ENCODE results near the gene IPO7. TPM values are rescaled to one million over a fixed set of nuclear protein-coding genes. Genes with fewer than 3 reads are reported as not detected.

Gene IPO7
- total RNA-seq, 1 experiment from 2014 or later: 273 TPM

DNA sequence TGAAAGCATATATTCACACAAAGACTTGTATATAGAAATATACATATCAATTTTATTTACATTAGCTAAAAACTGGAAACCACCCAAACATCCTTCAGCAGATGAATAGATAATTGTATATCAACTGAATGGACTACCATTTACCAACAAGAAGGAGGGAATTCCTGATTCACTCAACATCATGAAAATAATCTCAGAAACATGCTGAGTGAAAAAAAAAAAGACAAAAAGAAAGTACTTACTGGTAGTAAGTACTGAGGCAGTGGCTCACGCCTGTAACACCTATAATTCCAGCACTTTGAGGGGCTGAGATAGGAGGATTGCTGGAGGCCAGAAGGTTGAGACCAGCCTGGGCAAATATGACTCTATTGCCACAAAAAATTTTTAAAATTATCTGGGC is 7.4 kb upstream of the IPO7 start:
- Histone ChIP-seq H3K4me3 (ENCODE audit: low read depth in 2 of 2, low read length in 2 of 2) (no peak overlapping the region), H3K9me3 (ENCODE audit: control insufficient read depth, insufficient read depth, low read depth, low read length) (no peaks in the 10 kb centered on the region), H3K4me1 (ENCODE audit: control insufficient read depth, insufficient read depth, low read length) (0 out of 2 replicates have a peak, but pooled peaks cover 3% of the 10 kb centered on the region), H3K27me3 (ENCODE audit: control insufficient read depth, insufficient read depth, low read length) (no peaks in the 10 kb centered on the region), H3K36me3 (ENCODE audit: control insufficient read depth, insufficient read depth, low read length) (no peaks in the 10 kb centered on the region), H3K27ac (ENCODE audit: low read length) (no peak overlapping the region)
- no peak for TF ChIP-seq POLR2AphosphoS5 (IDR thresholded peaks at IDR 0.05; ENCODE audit: low read depth, low read length)
- TF ChIP-seq, protein P1, sequence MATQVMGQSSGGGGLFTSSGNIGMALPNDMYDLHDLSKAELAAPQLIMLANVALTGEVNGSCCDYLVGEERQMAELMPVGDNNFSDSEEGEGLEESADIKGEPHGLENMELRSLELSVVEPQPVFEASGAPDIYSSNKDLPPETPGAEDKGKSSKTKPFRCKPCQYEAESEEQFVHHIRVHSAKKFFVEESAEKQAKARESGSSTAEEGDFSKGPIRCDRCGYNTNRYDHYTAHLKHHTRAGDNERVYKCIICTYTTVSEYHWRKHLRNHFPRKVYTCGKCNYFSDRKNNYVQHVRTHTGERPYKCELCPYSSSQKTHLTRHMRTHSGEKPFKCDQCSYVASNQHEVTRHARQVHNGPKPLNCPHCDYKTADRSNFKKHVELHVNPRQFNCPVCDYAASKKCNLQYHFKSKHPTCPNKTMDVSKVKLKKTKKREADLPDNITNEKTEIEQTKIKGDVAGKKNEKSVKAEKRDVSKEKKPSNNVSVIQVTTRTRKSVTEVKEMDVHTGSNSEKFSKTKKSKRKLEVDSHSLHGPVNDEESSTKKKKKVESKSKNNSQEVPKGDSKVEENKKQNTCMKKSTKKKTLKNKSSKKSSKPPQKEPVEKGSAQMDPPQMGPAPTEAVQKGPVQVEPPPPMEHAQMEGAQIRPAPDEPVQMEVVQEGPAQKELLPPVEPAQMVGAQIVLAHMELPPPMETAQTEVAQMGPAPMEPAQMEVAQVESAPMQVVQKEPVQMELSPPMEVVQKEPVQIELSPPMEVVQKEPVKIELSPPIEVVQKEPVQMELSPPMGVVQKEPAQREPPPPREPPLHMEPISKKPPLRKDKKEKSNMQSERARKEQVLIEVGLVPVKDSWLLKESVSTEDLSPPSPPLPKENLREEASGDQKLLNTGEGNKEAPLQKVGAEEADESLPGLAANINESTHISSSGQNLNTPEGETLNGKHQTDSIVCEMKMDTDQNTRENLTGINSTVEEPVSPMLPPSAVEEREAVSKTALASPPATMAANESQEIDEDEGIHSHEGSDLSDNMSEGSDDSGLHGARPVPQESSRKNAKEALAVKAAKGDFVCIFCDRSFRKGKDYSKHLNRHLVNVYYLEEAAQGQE (IDR thresholded peaks at IDR 0.05; ENCODE audit: insufficient read depth in 1 of 2, low read depth in 2 of 2, low read length in 1 of 2): no peak
- TF ChIP-seq TCF7L2 (IDR thresholded peaks at IDR 0.05; ENCODE audit: low read depth, low read length): no peak
- TF ChIP-seq SIN3A (IDR thresholded peaks at IDR 0.05; ENCODE audit: borderline replicate concordance, insufficient read depth, low read depth, low read length): no peak
- TF ChIP-seq, protein P2, sequence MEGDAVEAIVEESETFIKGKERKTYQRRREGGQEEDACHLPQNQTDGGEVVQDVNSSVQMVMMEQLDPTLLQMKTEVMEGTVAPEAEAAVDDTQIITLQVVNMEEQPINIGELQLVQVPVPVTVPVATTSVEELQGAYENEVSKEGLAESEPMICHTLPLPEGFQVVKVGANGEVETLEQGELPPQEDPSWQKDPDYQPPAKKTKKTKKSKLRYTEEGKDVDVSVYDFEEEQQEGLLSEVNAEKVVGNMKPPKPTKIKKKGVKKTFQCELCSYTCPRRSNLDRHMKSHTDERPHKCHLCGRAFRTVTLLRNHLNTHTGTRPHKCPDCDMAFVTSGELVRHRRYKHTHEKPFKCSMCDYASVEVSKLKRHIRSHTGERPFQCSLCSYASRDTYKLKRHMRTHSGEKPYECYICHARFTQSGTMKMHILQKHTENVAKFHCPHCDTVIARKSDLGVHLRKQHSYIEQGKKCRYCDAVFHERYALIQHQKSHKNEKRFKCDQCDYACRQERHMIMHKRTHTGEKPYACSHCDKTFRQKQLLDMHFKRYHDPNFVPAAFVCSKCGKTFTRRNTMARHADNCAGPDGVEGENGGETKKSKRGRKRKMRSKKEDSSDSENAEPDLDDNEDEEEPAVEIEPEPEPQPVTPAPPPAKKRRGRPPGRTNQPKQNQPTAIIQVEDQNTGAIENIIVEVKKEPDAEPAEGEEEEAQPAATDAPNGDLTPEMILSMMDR (IDR thresholded peaks at IDR 0.05): no peak
- DNase-seq (ENCODE audit: low read depth, low spot score) (no peak), ATAC-seq (no peak)
- ChIA-PET CTCF (interaction anchor here (0.5 kb wide), 2 partner anchors 38 to 66 kb away, joined by 3 to 7 read pairs; no protein-coding TSS in a partner anchor), POLR2A (no interaction called here)
- in situ Hi-C loops (cut with HindIII; ENCODE audit: low pct_unique_long_range_greater_than_20kb, low sequenced_read_pairs) (no loop called here), intact Hi-C loops (cut with micrococcal nuclease; ENCODE audit: unreplicated experiment) (no loop called here)
- no TSS peak for BruUV-seq (replicated peaks)

DNA sequence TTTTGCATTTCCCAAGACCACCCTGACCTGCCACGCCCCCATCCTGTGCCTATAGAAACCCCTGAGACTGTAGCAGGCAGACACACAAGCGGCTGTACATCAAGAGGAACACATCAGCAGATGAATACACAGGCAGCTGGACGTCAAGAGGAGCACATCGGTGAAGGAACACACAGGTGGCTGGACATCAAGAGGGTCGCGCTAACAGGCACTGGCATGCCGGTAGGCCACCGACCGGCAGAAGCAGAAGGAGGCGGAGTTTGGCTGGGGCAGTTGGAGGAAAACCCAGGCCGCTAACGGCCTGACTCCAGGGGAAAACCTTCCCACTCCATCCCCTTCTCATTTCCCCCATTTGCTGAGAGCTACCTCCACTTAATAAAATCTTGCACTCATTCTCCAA is 5.4 kb upstream of the IPO7 start:
- Histone ChIP-seq H3K36me3 (ENCODE audit: control insufficient read depth, insufficient read depth, low read length) (no peaks in the 10 kb centered on the region), H3K27ac (ENCODE audit: low read length) (no peak overlapping the region), H3K27me3 (ENCODE audit: control insufficient read depth, insufficient read depth, low read length) (no peaks in the 10 kb centered on the region), H3K4me1 (ENCODE audit: control insufficient read depth, insufficient read depth, low read length) (peaks cover 7% of the 10 kb centered on the region; the same call in 1 of the 2 replicates), H3K9me3 (ENCODE audit: control insufficient read depth, insufficient read depth, low read depth, low read length) (no peaks in the 10 kb centered on the region), H3K4me3 (ENCODE audit: low read depth in 2 of 2, low read length in 2 of 2) (no peak overlapping the region)
- TF ChIP-seq TCF7L2 (IDR thresholded peaks at IDR 0.05; ENCODE audit: low read depth, low read length) (no peak), POLR2AphosphoS5 (IDR thresholded peaks at IDR 0.05; ENCODE audit: low read depth, low read length) (no peak), SIN3A (IDR thresholded peaks at IDR 0.05; ENCODE audit: borderline replicate concordance, insufficient read depth, low read depth, low read length) (no peak)
- TF ChIP-seq, protein P2 (IDR thresholded peaks at IDR 0.05): no peak
- TF ChIP-seq, protein P1 (IDR thresholded peaks at IDR 0.05; ENCODE audit: insufficient read depth in 1 of 2, low read depth in 2 of 2, low read length in 1 of 2): no peak
- no peak for ATAC-seq
- DNase-seq (ENCODE audit: low read depth, low spot score): no peak
- in situ Hi-C loops (cut with HindIII; ENCODE audit: low pct_unique_long_range_greater_than_20kb, low sequenced_read_pairs): no loop called here
- BruUV-seq (replicated peaks): no TSS peak
- ChIA-PET CTCF (no interaction called here), POLR2A (no interaction called here)
- intact Hi-C loops (cut with micrococcal nuclease; ENCODE audit: unreplicated experiment): no loop called here
